Stimulated activated CD8-positive, alpha-beta memory T cell treated with anti-CD3 and anti-CD28 coated beads, Interleukin-15, amount 100 ng/mL, for 4 hours (primary cell): Measurements from ENCODE around the gene KIF1A.
"Not testable (repeated sequence)": the region's sequence is repeated elsewhere in the genome, so short reads cannot be mapped to it uniquely, and the experiment has no call there.

ENCODE experiments used
- DNase-seq, 2 donors: peaks; one replicate each; pipeline ENCODE4 v3.0.0-alpha.2; 2020; ENCODE audit warnings: low read depth in 2 of 2

Gene KIF1A

GRCh38 chr2:240703417-240704341 lies 116.3 kb downstream of the KIF1A start:
- DNase-seq: no peak

GRCh38 chr2:240702640-240703011 lies 117.4 kb downstream of the KIF1A start:
- no peak for DNase-seq

- no peak for DNase-seq
These were observed 118.0 kb downstream of the KIF1A start for GRCh38 chr2:240701736-240702639.

GRCh38 chr2:240701091-240701735 lies 118.8 kb downstream of the KIF1A start:
- no peak for DNase-seq

- not testable (repeated sequence) for DNase-seq
These were observed 119.4 kb downstream of the KIF1A start for GRCh38 chr2:240700616-240701015.

- DNase-seq: not testable (repeated sequence)
These were observed 120.2 kb downstream of the KIF1A start for GRCh38 chr2:240699835-240700234.

GRCh38 chr2:240698852-240699561 lies 121.0 kb downstream of the KIF1A start:
- DNase-seq: not testable (repeated sequence)

- not testable (repeated sequence) for DNase-seq
These were observed 123.5 kb downstream of the KIF1A start for GRCh38 chr2:240696469-240696868.

- DNase-seq: not testable (repeated sequence)
These were observed 124.4 kb downstream of the KIF1A start for GRCh38 chr2:240695593-240695992.

GRCh38 chr2:240694304-240694703 lies 125.7 kb downstream of the KIF1A start:
- DNase-seq: not testable (repeated sequence)

- not testable (repeated sequence) for DNase-seq
These were observed 127.1 kb downstream of the KIF1A start for GRCh38 chr2:240692583-240693561.

GRCh38 chr2:240691631-240692420 lies 128.2 kb downstream of the KIF1A start, which contains the start of gene AQP12A:
Gene AQP12A, plus strand, starts transcription at chr2:240691866. Its CDS starts 48 bp downstream, at chr2:240691914.
- DNase-seq: not testable (repeated sequence)

GRCh38 chr2:240691075-240691427 lies 129.0 kb downstream of the KIF1A start:
- DNase-seq: not testable (repeated sequence)

- not testable (repeated sequence) for DNase-seq
These were observed 129.5 kb downstream of the KIF1A start for GRCh38 chr2:240690421-240691074.

- DNase-seq: no peak
These were observed 130.0 kb downstream of the KIF1A start for GRCh38 chr2:240689975-240690374.

- no peak for DNase-seq
These were observed 131.5 kb downstream of the KIF1A start for GRCh38 chr2:240688553-240688919.

GRCh38 chr2:240687741-240688552 lies 132.1 kb downstream of the KIF1A start:
- no peak for DNase-seq
